GM12891 (cell line): ENCODE measurements around the gene FAM149A.

Experiments used
- PAX5 ChIP-seq: IDR thresholded peaks from 2 replicates; pipeline ENCODE4 v1.6.1; 2011; ENCODE audit warnings: low read length, moderate library complexity, mild to moderate bottlenecking; ENCODE audit not compliant: insufficient read depth, severe bottlenecking
- POLR2A ChIP-seq: IDR thresholded peaks from 2 replicates; pipeline ENCODE4 v1.6.1; 2011; ENCODE audit warnings: low read depth, low read length, control low read depth
- POLR2AphosphoS5 ChIP-seq: IDR thresholded peaks from 2 replicates; pipeline ENCODE4 v1.6.1; 2011; ENCODE audit warnings: low read depth, low read length, control low read depth
- SPI1 ChIP-seq: IDR thresholded peaks from 2 replicates; pipeline ENCODE4 v1.6.1; 2011; ENCODE audit warnings: low read depth, low read length, control low read depth
- TAF1 ChIP-seq: IDR thresholded peaks from 2 replicates; pipeline ENCODE4 v1.6.1; 2011; ENCODE audit warnings: low read depth, low read length, control low read depth

- no peak for TF ChIP-seq TAF1
- no peak for TF ChIP-seq POLR2AphosphoS5
- no peak for TF ChIP-seq POLR2A
- TF ChIP-seq PAX5: no peak
- TF ChIP-seq SPI1: no peak
Measured at GRCh38 chr4:186150926-186151325, 46.4 kb downstream of the FAM149A start.
